ENCODE measurements around the gene REPS1. TPM values are rescaled to one million over a fixed set of nuclear protein-coding genes. Genes with fewer than 3 reads are reported as not detected.

Gene REPS1
- total and polyA plus RNA-seq, 2 donors (not counting 1 experiment from before 2014, with no cell fraction given) = 38.1 to 57.1 TPM

DNA sequence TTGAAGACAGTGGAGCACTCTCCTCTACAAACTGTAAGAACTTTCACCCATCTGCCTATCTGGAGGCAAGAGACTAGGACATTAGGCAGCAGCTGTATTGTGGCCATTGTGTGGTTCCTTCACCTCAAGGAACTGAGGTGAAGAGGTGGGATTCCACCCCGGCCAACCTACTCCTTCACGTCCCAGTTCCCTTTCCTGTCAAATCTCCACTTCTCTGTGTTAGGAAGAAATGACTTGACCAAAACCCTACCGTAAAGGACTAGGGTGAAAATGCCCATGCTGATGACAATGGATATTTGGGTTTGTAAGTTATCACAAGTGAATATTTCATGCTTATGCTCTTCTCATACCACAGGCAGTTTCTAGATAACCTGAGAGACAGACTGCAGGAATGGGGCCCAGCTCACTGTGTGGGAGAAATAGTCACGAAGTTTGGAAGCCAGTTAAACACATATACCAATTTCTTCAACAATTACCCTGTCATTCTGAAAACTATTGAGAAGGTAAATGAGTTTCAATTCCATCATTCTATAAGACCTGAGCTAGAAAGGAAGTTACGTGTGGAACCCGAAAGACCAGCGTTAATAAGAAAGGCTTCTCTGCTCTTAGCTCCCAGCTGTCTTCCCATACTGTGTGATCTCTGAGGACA, 105.6 kb downstream of the REPS1 start:
- no peaks in the 10 kb centered on the region for H3K4me1 Mint-ChIP-seq
- ATAC-seq (ENCODE audit: low read depth) (no peak), DNase-seq (no peak)
- H3K36me3 ChIP-seq (replicated peaks in 1 of 2; ENCODE audit: control extremely low read depth in 1 of 2, control insufficient read depth in 1 of 2, extremely low read depth in 1 of 2, insufficient read depth in 2 of 2, low read length in 1 of 2) = no peaks in the 10 kb centered on the region
- H3K4me1 ChIP-seq (ENCODE audit: control insufficient read depth in 2 of 2, insufficient read depth in 2 of 2, low read length in 2 of 2) = no peaks in the 10 kb centered on the region
- ChIA-PET POLR2A (no interaction called here), CTCF (interaction anchor here (0.8 kb wide), 1 partner anchor 8 kb away, joined by 3 read pairs; no protein-coding TSS in a partner anchor)
- no peaks in the 10 kb centered on the region for H3K9me3 Mint-ChIP-seq (ENCODE audit: insufficient read depth)
- no peaks in the 10 kb centered on the region for H3K9me3 ChIP-seq (ENCODE audit: control extremely low read depth in 1 of 3, control insufficient read depth in 2 of 3, insufficient read depth in 1 of 3, low read length in 2 of 3)
- no peak overlapping the region for H3K9ac ChIP-seq (ENCODE audit: low read length)
- no peak overlapping the region for H3K4me3 Mint-ChIP-seq
- TF ChIP-seq CTCF (IDR thresholded peaks at IDR 0.05) = no peak
- no peak for TF ChIP-seq EZH2 (IDR thresholded peaks at IDR 0.05; ENCODE audit: borderline replicate concordance, insufficient read depth, low read depth, low read length, poor library complexity, severe bottlenecking)
- no peak overlapping the region for H3K27ac Mint-ChIP-seq
- H3K79me2 ChIP-seq (ENCODE audit: control insufficient read depth, insufficient read depth, low read length) = no peaks in the 10 kb centered on the region
- H3K27ac ChIP-seq (ENCODE audit: low read length in 2 of 2) = no peak overlapping the region
- H3K4me3 ChIP-seq (ENCODE audit: control extremely low read depth in 1 of 5, extremely low read depth in 1 of 5, insufficient read depth in 1 of 5, low read depth in 2 of 5, low read length in 4 of 5) = no peak overlapping the region
- H3K27me3 ChIP-seq (replicated peaks in 1 of 4; ENCODE audit: control extremely low read depth in 1 of 4, control insufficient read depth in 3 of 4, insufficient read depth in 4 of 4, low read length in 3 of 4) = no peaks in the 10 kb centered on the region
- no peak overlapping the region for H3K4me2 ChIP-seq (replicated peaks; ENCODE audit: low read depth, low read length, poor library complexity, severe bottlenecking)
- intact Hi-C loops (cut with micrococcal nuclease) = no loop called here
- 87% methylated on average over 3 of the region's 7 CpGs for WGBS (ENCODE audit: insufficient coverage)
- H2AFZ ChIP-seq (ENCODE audit: insufficient read depth, low read depth, low read length, poor library complexity, severe bottlenecking) = no peak overlapping the region
- H3K27me3 Mint-ChIP-seq = no peaks in the 10 kb centered on the region
- no peaks in the 10 kb centered on the region for H4K20me1 ChIP-seq (ENCODE audit: control insufficient read depth, insufficient read depth, low read length, poor library complexity, severe bottlenecking)

GRCh38 chr6:138873191-138873590, 114.9 kb downstream of the REPS1 start:
- Histone ChIP-seq H3K79me2 (ENCODE audit: control insufficient read depth, insufficient read depth, low read length) (no peaks in the 10 kb centered on the region), H4K20me1 (ENCODE audit: control insufficient read depth, insufficient read depth, low read length, poor library complexity, severe bottlenecking) (no peaks in the 10 kb centered on the region), H3K9me3 (ENCODE audit: control extremely low read depth in 1 of 3, control insufficient read depth in 2 of 3, insufficient read depth in 1 of 3, low read length in 2 of 3) (peaks cover 0 to 3% (median 0%) of the 10 kb centered on the region in 3 donors), H3K27me3 (replicated peaks in 1 of 4; ENCODE audit: control extremely low read depth in 1 of 4, control insufficient read depth in 3 of 4, insufficient read depth in 4 of 4, low read length in 3 of 4) (no peaks in the 10 kb centered on the region), H3K36me3 (replicated peaks in 1 of 2; ENCODE audit: control extremely low read depth in 1 of 2, control insufficient read depth in 1 of 2, extremely low read depth in 1 of 2, insufficient read depth in 2 of 2, low read length in 1 of 2) (no peaks in the 10 kb centered on the region), H2AFZ (ENCODE audit: insufficient read depth, low read depth, low read length, poor library complexity, severe bottlenecking) (no peak overlapping the region), H3K27ac (ENCODE audit: low read length in 2 of 2) (no peak overlapping the region), H3K4me1 (ENCODE audit: control insufficient read depth in 2 of 2, insufficient read depth in 2 of 2, low read length in 2 of 2) (no peaks in the 10 kb centered on the region), H3K4me2 (replicated peaks; ENCODE audit: low read depth, low read length, poor library complexity, severe bottlenecking) (no peak overlapping the region), H3K9ac (ENCODE audit: low read length) (no peak overlapping the region), H3K4me3 (ENCODE audit: control extremely low read depth in 1 of 5, extremely low read depth in 1 of 5, insufficient read depth in 1 of 5, low read depth in 2 of 5, low read length in 4 of 5) (no peak overlapping the region)
- no peaks in the 10 kb centered on the region for H3K27me3 Mint-ChIP-seq
- H3K27ac Mint-ChIP-seq = no peak overlapping the region
- H3K9me3 Mint-ChIP-seq (ENCODE audit: insufficient read depth) = no peaks in the 10 kb centered on the region
- DNase-seq (no peak), ATAC-seq (ENCODE audit: low read depth) (no peak)
- no peak overlapping the region for H3K4me3 Mint-ChIP-seq
- intact Hi-C loops (cut with micrococcal nuclease) = no loop called here
- WGBS (ENCODE audit: insufficient coverage) = 100% methylated on average over 1 of the region's 8 CpGs
- CTCF ChIA-PET = no interaction called here
- POLR2A ChIA-PET = no interaction called here
- no peak for TF ChIP-seq EZH2 (IDR thresholded peaks at IDR 0.05; ENCODE audit: borderline replicate concordance, insufficient read depth, low read depth, low read length, poor library complexity, severe bottlenecking)
- no peak for TF ChIP-seq CTCF (IDR thresholded peaks at IDR 0.05)
- H3K4me1 Mint-ChIP-seq = peaks cover 3% of the 10 kb centered on the region
